Activated T-cell treated with anti-CD3 and anti-CD28 coated beads, Interleukin-2, amount 50 U/mL, for 24 hours (primary cell): ENCODE data around the gene LPAR3.
"Not testable (repeated sequence)": the region's sequence is repeated elsewhere in the genome, so short reads cannot be mapped to it uniquely, and the experiment has no call there.

Experiments used
- DNase-seq: peaks from one replicate; pipeline ENCODE4 v3.0.0-alpha.2; 2020
- H3K27ac Mint-ChIP-seq: 2 replicates; pipeline ENCODE4 v1.8.0; 2020; ENCODE audit warnings: mild to moderate bottlenecking, mixed read lengths
- H3K27me3 Mint-ChIP-seq: 2 replicates; pipeline ENCODE4 v1.8.0; 2020; ENCODE audit warnings: mixed read lengths
- H3K36me3 Mint-ChIP-seq: 2 replicates; pipeline ENCODE4 v1.8.0; 2020; ENCODE audit warnings: low read depth, mixed read lengths
- H3K4me1 Mint-ChIP-seq: 2 replicates; pipeline ENCODE4 v1.8.0; 2020; ENCODE audit warnings: low read depth, mixed read lengths
- H3K4me3 Mint-ChIP-seq: 2 replicates; pipeline ENCODE4 v1.8.0; 2020; ENCODE audit warnings: mild to moderate bottlenecking, moderate library complexity, mixed read lengths
- H3K9me3 Mint-ChIP-seq: 2 replicates; pipeline ENCODE4 v1.8.0; 2020; ENCODE audit warnings: mixed read lengths

Gene LPAR3

GRCh38 chr1:84918726-84919336 lies 25.8 kb upstream of the LPAR3 start:
- Mint-ChIP-seq H3K27ac (no peak overlapping the region), H3K9me3 (no peaks in the 10 kb centered on the region), H3K4me1 (peaks cover 2% of the 10 kb centered on the region), H3K4me3 (no peak overlapping the region), H3K27me3 (no peaks in the 10 kb centered on the region), H3K36me3 (no peaks in the 10 kb centered on the region)
- no peak for DNase-seq

DNA sequence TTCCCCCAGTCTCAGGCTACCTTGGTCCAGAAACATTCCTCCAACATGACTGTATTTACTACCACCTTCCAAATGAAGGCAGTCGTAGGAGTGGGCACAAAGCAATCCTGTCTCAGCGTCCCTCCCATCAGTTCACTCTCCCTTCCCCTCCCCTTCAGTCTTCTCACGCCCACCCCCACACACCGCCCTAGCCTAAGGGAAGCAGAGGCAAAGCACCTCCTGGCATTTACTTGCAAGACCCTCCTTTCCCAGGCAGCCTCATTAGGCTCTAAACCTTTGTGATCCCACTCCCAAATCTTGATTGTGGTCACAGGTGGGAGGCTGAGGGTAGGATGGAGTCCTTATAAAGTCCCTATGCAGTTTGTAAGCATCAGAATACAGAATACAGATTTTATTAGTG lies 23.9 kb upstream of the LPAR3 start:
- Mint-ChIP-seq H3K4me1 (peaks cover 2% of the 10 kb centered on the region), H3K27me3 (no peaks in the 10 kb centered on the region), H3K27ac (no peak overlapping the region), H3K4me3 (no peak overlapping the region), H3K36me3 (no peaks in the 10 kb centered on the region), H3K9me3 (no peaks in the 10 kb centered on the region)
- DNase-seq = no peak

DNA sequence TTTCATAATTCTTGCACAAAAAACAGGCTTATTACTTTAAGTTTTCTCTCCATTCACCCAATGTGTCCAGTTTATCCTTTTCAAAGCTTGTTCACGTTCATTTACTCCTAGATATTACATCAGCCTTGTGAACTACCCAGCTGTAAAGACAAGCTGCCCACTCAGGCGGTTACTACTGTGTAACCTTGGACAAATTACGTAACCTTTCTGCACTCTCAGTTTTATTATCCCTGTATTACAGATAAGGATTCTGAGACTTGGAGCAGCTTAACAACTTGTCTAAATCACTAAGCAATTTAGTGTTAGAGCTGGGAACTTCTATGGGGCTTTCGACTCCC lies 20.5 kb upstream of the LPAR3 start:
- H3K9me3 Mint-ChIP-seq = no peaks in the 10 kb centered on the region
- no peaks in the 10 kb centered on the region for H3K27me3 Mint-ChIP-seq
- H3K36me3 Mint-ChIP-seq = no peaks in the 10 kb centered on the region
- H3K4me3 Mint-ChIP-seq = no peak overlapping the region
- no peak for DNase-seq
- peaks cover 2% of the 10 kb centered on the region for H3K4me1 Mint-ChIP-seq
- no peak overlapping the region for H3K27ac Mint-ChIP-seq

GRCh38 chr1:84912726-84913554 lies 19.9 kb upstream of the LPAR3 start:
- no peak for DNase-seq
- Mint-ChIP-seq H3K27ac (no peak overlapping the region), H3K4me1 (peaks cover 2% of the 10 kb centered on the region), H3K9me3 (no peaks in the 10 kb centered on the region), H3K27me3 (no peaks in the 10 kb centered on the region), H3K4me3 (no peak overlapping the region), H3K36me3 (no peaks in the 10 kb centered on the region)

- H3K4me3 Mint-ChIP-seq, DNase-seq, H3K27me3 Mint-ChIP-seq, H3K36me3 Mint-ChIP-seq, H3K9me3 Mint-ChIP-seq, H3K27ac Mint-ChIP-seq, H3K4me1 Mint-ChIP-seq: not testable (repeated sequence)
Observed at GRCh38 chr1:84908746-84909464, 15.9 kb upstream of the LPAR3 start.

- no peaks in the 10 kb centered on the region for H3K27me3 Mint-ChIP-seq
- no peaks in the 10 kb centered on the region for H3K36me3 Mint-ChIP-seq
- no peak for DNase-seq
- no peak overlapping the region for H3K27ac Mint-ChIP-seq
- H3K4me1 Mint-ChIP-seq = peaks cover 5% of the 10 kb centered on the region
- no peak overlapping the region for H3K4me3 Mint-ChIP-seq
- peaks cover under 1% of the 10 kb centered on the region for H3K9me3 Mint-ChIP-seq
Observed at GRCh38 chr1:84907095-84907827, 14.3 kb upstream of the LPAR3 start.

- H3K27ac Mint-ChIP-seq, H3K4me3 Mint-ChIP-seq, H3K4me1 Mint-ChIP-seq, H3K27me3 Mint-ChIP-seq, DNase-seq, H3K36me3 Mint-ChIP-seq, H3K9me3 Mint-ChIP-seq: not testable (repeated sequence)
Observed at GRCh38 chr1:84902727-84903126, 9.7 kb upstream of the LPAR3 start.

- Mint-ChIP-seq H3K4me1 (no peaks in the 10 kb centered on the region), H3K4me3 (no peak overlapping the region), H3K9me3 (peaks cover 3% of the 10 kb centered on the region), H3K27me3 (peaks cover 8% of the 10 kb centered on the region), H3K36me3 (no peaks in the 10 kb centered on the region), H3K27ac (no peak overlapping the region)
- DNase-seq = no peak
Observed at GRCh38 chr1:84899969-84900368, 7.0 kb upstream of the LPAR3 start.

DNA sequence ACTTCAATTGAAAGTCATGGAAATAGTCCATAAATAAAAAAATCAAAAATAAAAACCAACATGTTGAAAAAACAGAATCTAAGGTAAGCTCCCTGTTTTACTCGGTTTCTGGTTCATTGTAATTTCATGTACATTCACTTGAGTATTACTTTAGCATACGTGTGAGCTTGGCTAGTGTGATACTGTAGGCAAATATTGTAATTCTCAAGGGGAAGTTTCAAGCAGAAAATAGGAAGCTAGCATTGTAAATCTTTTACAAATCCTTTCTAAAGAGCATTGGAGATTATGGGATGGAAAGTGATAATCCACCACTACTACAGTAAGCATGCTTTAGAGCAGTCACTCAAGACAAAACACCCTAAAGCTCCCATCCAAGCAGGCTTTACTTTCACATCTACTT lies 3.3 kb upstream of the LPAR3 start:
- no peaks in the 10 kb centered on the region for H3K36me3 Mint-ChIP-seq
- peaks cover 13% of the 10 kb centered on the region for H3K4me1 Mint-ChIP-seq
- H3K27ac Mint-ChIP-seq = no peak overlapping the region
- H3K4me3 Mint-ChIP-seq = no peak overlapping the region
- peaks cover 37% of the 10 kb centered on the region for H3K27me3 Mint-ChIP-seq
- DNase-seq = no peak
- no peaks in the 10 kb centered on the region for H3K9me3 Mint-ChIP-seq

DNA sequence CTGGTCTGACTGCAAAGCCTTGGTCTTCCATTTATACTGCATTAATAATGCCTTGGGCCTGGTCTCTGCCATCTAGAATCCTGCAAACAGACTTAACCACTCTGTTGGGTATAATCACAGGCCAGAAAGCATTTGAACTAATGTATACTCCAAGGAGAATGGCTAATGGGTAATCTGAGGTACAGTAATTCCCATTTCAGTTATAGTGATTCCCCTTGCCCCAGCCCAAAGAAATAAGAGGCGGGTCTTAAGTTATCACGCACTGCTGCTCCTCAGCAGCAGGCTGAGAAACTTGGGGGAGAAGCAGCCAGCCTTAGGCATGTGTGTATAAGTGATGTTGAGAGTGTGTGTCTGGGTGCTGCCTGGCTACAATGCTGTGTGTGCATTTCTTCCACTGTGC lies 2.4 kb downstream of the LPAR3 start:
- Mint-ChIP-seq H3K36me3 (no peaks in the 10 kb centered on the region), H3K4me3 (no peak overlapping the region), H3K27me3 (peaks cover 34% of the 10 kb centered on the region), H3K9me3 (no peaks in the 10 kb centered on the region), H3K4me1 (peaks cover 25% of the 10 kb centered on the region), H3K27ac (no peak overlapping the region)
- no peak for DNase-seq

DNA sequence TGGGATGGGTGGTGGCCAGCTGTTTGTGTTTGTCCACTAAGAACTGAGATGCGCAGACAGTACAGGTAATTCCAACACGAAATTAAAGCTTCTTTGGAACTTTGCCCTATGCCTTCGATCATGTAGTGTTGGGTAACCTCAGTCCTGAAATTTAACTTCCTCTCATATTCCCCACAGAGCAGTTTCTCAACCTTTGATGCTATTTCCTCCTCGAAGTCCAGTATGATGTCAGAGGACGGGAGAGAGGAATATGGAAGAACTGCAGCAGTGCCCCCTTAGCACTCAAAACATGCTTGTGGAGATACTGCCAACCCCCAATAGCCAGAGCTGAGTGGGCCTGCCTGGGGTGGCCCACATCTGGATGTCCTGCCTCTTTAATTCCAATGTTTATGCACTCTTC lies 3.6 kb downstream of the LPAR3 start:
- Mint-ChIP-seq H3K27me3 (peaks cover 23% of the 10 kb centered on the region), H3K36me3 (no peaks in the 10 kb centered on the region), H3K4me3 (no peak overlapping the region), H3K9me3 (no peaks in the 10 kb centered on the region), H3K4me1 (peaks cover 25% of the 10 kb centered on the region), H3K27ac (no peak overlapping the region)
- DNase-seq = no peak

GRCh38 chr1:84888753-84889152 lies 4.3 kb downstream of the LPAR3 start:
- DNase-seq = no peak
- Mint-ChIP-seq H3K27me3 (peaks cover 16% of the 10 kb centered on the region), H3K27ac (no peak overlapping the region), H3K36me3 (no peaks in the 10 kb centered on the region), H3K9me3 (no peaks in the 10 kb centered on the region), H3K4me1 (peaks cover 22% of the 10 kb centered on the region), H3K4me3 (no peak overlapping the region)

- DNase-seq = no peak
- no peak overlapping the region for H3K27ac Mint-ChIP-seq
- H3K36me3 Mint-ChIP-seq = no peaks in the 10 kb centered on the region
- no peaks in the 10 kb centered on the region for H3K9me3 Mint-ChIP-seq
- no peak overlapping the region for H3K4me3 Mint-ChIP-seq
- peaks cover 7% of the 10 kb centered on the region for H3K27me3 Mint-ChIP-seq
- H3K4me1 Mint-ChIP-seq = peaks cover 15% of the 10 kb centered on the region
Observed at GRCh38 chr1:84887261-84887934, 5.6 kb downstream of the LPAR3 start.

DNA sequence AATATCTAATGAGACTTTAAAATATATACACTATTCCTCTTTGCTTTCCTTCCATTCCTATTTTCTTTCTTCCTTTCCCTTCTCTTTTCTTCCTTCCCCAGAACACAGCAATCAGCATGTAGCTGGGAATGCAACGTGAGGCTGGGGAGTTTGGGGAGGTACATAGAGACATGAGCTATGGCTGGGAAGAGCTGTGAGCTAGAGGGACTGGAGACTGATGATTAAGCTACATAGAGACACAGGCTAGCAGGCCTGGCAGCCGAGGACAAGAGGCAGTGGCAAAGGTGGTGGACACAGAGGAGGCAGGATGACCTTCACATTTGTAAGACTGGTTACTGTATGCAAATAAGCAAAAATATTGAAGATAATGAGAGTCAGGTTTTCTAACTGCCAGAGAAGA lies 7.5 kb downstream of the LPAR3 start:
- Mint-ChIP-seq H3K27ac (no peak overlapping the region), H3K4me1 (peaks cover 12% of the 10 kb centered on the region)

More for the DNA sequence above, 7.5 kb downstream of the LPAR3 start:
- H3K36me3 Mint-ChIP-seq = no peaks in the 10 kb centered on the region
- H3K9me3 Mint-ChIP-seq = no peaks in the 10 kb centered on the region
- H3K4me3 Mint-ChIP-seq = no peak overlapping the region
- no peak for DNase-seq
- H3K27me3 Mint-ChIP-seq = no peaks in the 10 kb centered on the region
